Measurements from ENCODE around the gene PADI2.

Gene PADI2

DNA sequence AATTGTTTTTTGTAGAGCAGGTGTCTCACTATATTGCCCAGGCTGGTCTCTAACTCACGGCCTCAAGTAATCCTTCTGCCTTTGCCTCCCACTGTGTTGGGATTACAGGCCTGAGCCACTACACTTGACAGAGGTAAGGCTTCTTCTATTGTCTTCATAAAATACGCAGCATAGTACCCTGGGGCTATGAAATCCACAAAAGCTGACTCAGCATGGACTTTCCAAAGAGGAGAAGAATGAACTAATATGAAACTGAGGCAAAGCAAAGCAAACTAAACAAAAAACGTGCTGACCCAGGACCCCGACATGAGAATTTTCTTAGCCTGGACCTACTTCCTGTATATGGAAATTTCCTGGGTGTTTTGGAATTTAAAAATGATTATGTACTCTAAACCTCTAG, 89.0 kb downstream of the PADI2 start:
- no peak for DNase-seq
- Histone ChIP-seq H3K4me1 (no peaks in the 10 kb centered on the region), H3K4me3 (ENCODE audit: low read depth, low read length) (no peak overlapping the region), H3K36me3 (no peaks in the 10 kb centered on the region; the same call in 1 of the 2 replicates), H3K27me3 (no peaks in the 10 kb centered on the region), H3K9me3 (no peaks in the 10 kb centered on the region)
- TF ChIP-seq, protein P1, sequence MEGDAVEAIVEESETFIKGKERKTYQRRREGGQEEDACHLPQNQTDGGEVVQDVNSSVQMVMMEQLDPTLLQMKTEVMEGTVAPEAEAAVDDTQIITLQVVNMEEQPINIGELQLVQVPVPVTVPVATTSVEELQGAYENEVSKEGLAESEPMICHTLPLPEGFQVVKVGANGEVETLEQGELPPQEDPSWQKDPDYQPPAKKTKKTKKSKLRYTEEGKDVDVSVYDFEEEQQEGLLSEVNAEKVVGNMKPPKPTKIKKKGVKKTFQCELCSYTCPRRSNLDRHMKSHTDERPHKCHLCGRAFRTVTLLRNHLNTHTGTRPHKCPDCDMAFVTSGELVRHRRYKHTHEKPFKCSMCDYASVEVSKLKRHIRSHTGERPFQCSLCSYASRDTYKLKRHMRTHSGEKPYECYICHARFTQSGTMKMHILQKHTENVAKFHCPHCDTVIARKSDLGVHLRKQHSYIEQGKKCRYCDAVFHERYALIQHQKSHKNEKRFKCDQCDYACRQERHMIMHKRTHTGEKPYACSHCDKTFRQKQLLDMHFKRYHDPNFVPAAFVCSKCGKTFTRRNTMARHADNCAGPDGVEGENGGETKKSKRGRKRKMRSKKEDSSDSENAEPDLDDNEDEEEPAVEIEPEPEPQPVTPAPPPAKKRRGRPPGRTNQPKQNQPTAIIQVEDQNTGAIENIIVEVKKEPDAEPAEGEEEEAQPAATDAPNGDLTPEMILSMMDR (IDR thresholded peaks at IDR 0.05; ENCODE audit: low read depth, low read length), result no peak

DNA sequence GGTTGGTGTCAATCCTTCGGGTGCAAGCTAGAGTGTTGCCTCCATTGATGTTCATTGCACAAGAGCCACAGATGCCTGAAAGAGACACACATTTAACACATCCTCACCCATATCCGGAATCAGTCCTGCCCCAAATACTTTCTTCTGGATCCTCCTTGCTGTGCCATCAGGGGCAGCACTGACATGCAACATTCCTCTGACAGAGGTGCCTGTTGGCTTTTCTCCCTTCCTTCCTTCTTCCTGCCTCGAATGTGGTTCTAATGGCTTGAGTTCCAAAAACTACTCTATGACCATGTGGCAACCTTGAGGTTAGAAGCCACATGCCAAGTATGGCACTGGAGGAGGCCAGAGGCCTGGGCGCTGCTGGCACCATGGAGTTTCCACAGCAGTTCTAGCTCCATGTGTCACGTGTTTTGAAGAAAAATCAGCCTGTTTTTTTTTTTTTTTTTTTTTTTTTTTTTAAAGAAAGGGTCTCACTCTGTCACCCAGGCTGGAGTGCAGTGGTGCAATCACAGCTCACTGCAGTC, 90.5 kb downstream of the PADI2 start:
- Histone ChIP-seq H3K4me3 (ENCODE audit: low read depth, low read length) (no peak overlapping the region), H3K36me3 (peaks cover 1% of the 10 kb centered on the region; the same call in 1 of the 2 replicates), H3K27me3 (no peaks in the 10 kb centered on the region), H3K9me3 (no peaks in the 10 kb centered on the region), H3K4me1 (no peaks in the 10 kb centered on the region)
- DNase-seq, result no peak
- TF ChIP-seq, protein P1 (IDR thresholded peaks at IDR 0.05; ENCODE audit: low read depth, low read length), result no peak

- Histone ChIP-seq H3K36me3 (peaks cover 7% of the 10 kb centered on the region; the same call in 1 of the 2 replicates), H3K4me3 (ENCODE audit: low read depth, low read length) (no peak overlapping the region), H3K4me1 (no peaks in the 10 kb centered on the region), H3K27me3 (no peaks in the 10 kb centered on the region), H3K9me3 (no peaks in the 10 kb centered on the region)
- TF ChIP-seq, protein P1 (IDR thresholded peaks at IDR 0.05; ENCODE audit: low read depth, low read length), result no peak
- no peak for DNase-seq
Measured at GRCh38 chr1:17027900-17028299, 91.4 kb downstream of the PADI2 start.

GRCh38 chr1:17027403-17027802, 91.8 kb downstream of the PADI2 start:
- TF ChIP-seq, protein P1 (IDR thresholded peaks at IDR 0.05; ENCODE audit: low read depth, low read length), result no peak
- no peaks in the 10 kb centered on the region for H3K9me3 ChIP-seq
- no peaks in the 10 kb centered on the region for H3K27me3 ChIP-seq
- no peak overlapping the region for H3K4me3 ChIP-seq (ENCODE audit: low read depth, low read length)
- peaks cover 7% of the 10 kb centered on the region for H3K36me3 ChIP-seq
- no peak for DNase-seq
- H3K4me1 ChIP-seq, result no peaks in the 10 kb centered on the region

DNA sequence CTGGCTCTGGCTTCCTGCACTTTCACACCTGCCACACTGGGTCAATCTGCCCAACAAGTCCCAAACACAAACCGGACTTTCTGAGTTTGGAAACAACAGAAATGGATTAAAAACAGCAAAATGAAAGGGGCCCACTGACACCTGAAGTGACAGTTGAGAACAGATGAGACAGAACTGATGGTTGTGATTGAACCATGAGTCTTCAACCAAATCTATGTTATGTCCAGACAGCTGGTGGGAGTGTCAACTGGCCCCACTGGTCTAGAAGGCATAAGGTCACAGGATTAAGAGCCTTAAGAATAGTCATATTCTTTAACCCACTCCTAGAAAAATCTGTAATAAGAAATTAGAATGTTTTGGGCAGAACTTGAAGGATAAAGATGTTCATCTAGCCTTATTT, 94.5 kb downstream of the PADI2 start:
- DNase-seq, result no peak
- TF ChIP-seq, protein P1 (IDR thresholded peaks at IDR 0.05; ENCODE audit: low read depth, low read length), result no peak
- Histone ChIP-seq H3K4me1 (no peaks in the 10 kb centered on the region), H3K4me3 (ENCODE audit: low read depth, low read length) (no peak overlapping the region), H3K27me3 (no peaks in the 10 kb centered on the region), H3K36me3 (peaks cover 21% of the 10 kb centered on the region), H3K9me3 (no peaks in the 10 kb centered on the region)

- H3K4me1 ChIP-seq, result no peaks in the 10 kb centered on the region
- TF ChIP-seq, protein P1 (IDR thresholded peaks at IDR 0.05; ENCODE audit: low read depth, low read length), result 0 out of 2 replicates have a peak, but pooled peaks have one; percentile 7
- no peak overlapping the region for H3K4me3 ChIP-seq (ENCODE audit: low read depth, low read length)
- no peaks in the 10 kb centered on the region for H3K27me3 ChIP-seq
- H3K9me3 ChIP-seq, result no peaks in the 10 kb centered on the region
- DNase-seq, result no peak
- peaks cover 21% of the 10 kb centered on the region for H3K36me3 ChIP-seq
Measured at GRCh38 chr1:17023573-17023972, 95.7 kb downstream of the PADI2 start.

All from BE2C (cell line).